Stimulated activated naive CD8-positive, alpha-beta T cell treated with anti-CD3 and anti-CD28 coated beads, Interleukin-15, Interleukin-2, amounts not matched to agents 100 ng/mL and 50 ng/mL, for 24 hours (primary cell): ENCODE data around the gene PGBD5.

Experiments used
- H3K27ac Mint-ChIP-seq: one replicate; pipeline ENCODE4 v1.8.0; 2021; ENCODE audit warnings: mild to moderate bottlenecking, mixed read lengths
- H3K27me3 Mint-ChIP-seq: one replicate; pipeline ENCODE4 v1.8.0; 2021; ENCODE audit warnings: mixed read lengths
- H3K36me3 Mint-ChIP-seq: one replicate; pipeline ENCODE4 v1.8.0; 2021; ENCODE audit warnings: low read depth, mixed read lengths
- H3K4me1 Mint-ChIP-seq: one replicate; pipeline ENCODE4 v1.8.0; 2021; ENCODE audit warnings: low read depth, mixed read lengths
- H3K4me3 Mint-ChIP-seq: one replicate; pipeline ENCODE4 v1.8.0; 2021; ENCODE audit warnings: mild to moderate bottlenecking, mixed read lengths
- H3K9me3 Mint-ChIP-seq: one replicate; pipeline ENCODE4 v1.8.0; 2021; ENCODE audit warnings: mixed read lengths

The PGBD5 gene

GRCh38 chr1:230381049-230381467 lies 45.1 kb downstream of the PGBD5 start:
- Mint-ChIP-seq H3K27ac (no peak overlapping the region), H3K4me1 (no peaks in the 10 kb centered on the region), H3K36me3 (no peaks in the 10 kb centered on the region), H3K9me3 (peaks cover 10% of the 10 kb centered on the region), H3K27me3 (peaks cover 16% of the 10 kb centered on the region), H3K4me3 (no peak overlapping the region)

GRCh38 chr1:230379928-230380327 lies 46.2 kb downstream of the PGBD5 start:
- H3K36me3 Mint-ChIP-seq = no peaks in the 10 kb centered on the region
- H3K4me3 Mint-ChIP-seq = no peak overlapping the region
- H3K9me3 Mint-ChIP-seq = peaks cover 10% of the 10 kb centered on the region
- H3K27me3 Mint-ChIP-seq = peaks cover 16% of the 10 kb centered on the region
- no peaks in the 10 kb centered on the region for H3K4me1 Mint-ChIP-seq
- H3K27ac Mint-ChIP-seq = no peak overlapping the region

- Mint-ChIP-seq H3K27ac (no peak overlapping the region), H3K27me3 (peaks cover 16% of the 10 kb centered on the region), H3K4me3 (no peak overlapping the region), H3K9me3 (peaks cover 10% of the 10 kb centered on the region), H3K36me3 (no peaks in the 10 kb centered on the region), H3K4me1 (no peaks in the 10 kb centered on the region)
Measured at GRCh38 chr1:230379462-230379861, 46.7 kb downstream of the PGBD5 start.

- Mint-ChIP-seq H3K9me3 (peaks cover 10% of the 10 kb centered on the region), H3K27me3 (peaks cover 16% of the 10 kb centered on the region)
Measured at GRCh38 chr1:230377851-230378250, 48.3 kb downstream of the PGBD5 start.

GRCh38 chr1:230377324-230377723 lies 48.8 kb downstream of the PGBD5 start:
- no peak overlapping the region for H3K27ac Mint-ChIP-seq
- H3K4me1 Mint-ChIP-seq = no peaks in the 10 kb centered on the region
- peaks cover 10% of the 10 kb centered on the region for H3K9me3 Mint-ChIP-seq
- no peaks in the 10 kb centered on the region for H3K36me3 Mint-ChIP-seq
- H3K4me3 Mint-ChIP-seq = no peak overlapping the region
- H3K27me3 Mint-ChIP-seq = peaks cover 12% of the 10 kb centered on the region

More at GRCh38 chr1:230377851-230378250, 48.3 kb downstream of the PGBD5 start:
- no peak overlapping the region for H3K4me3 Mint-ChIP-seq
- H3K36me3 Mint-ChIP-seq = no peaks in the 10 kb centered on the region
- H3K4me1 Mint-ChIP-seq = no peaks in the 10 kb centered on the region
- no peak overlapping the region for H3K27ac Mint-ChIP-seq

- Mint-ChIP-seq H3K4me3 (no peak overlapping the region), H3K27ac (no peak overlapping the region), H3K27me3 (peaks cover 6% of the 10 kb centered on the region), H3K4me1 (no peaks in the 10 kb centered on the region), H3K36me3 (no peaks in the 10 kb centered on the region), H3K9me3 (peaks cover 10% of the 10 kb centered on the region)
Measured at GRCh38 chr1:230376296-230376695, 49.8 kb downstream of the PGBD5 start.

- Mint-ChIP-seq H3K9me3 (peaks cover 10% of the 10 kb centered on the region), H3K27me3 (peaks cover 6% of the 10 kb centered on the region), H3K4me3 (no peak overlapping the region), H3K27ac (no peak overlapping the region), H3K4me1 (no peaks in the 10 kb centered on the region), H3K36me3 (no peaks in the 10 kb centered on the region)
Measured at GRCh38 chr1:230375780-230376179, 50.4 kb downstream of the PGBD5 start.

- Mint-ChIP-seq H3K4me1 (no peaks in the 10 kb centered on the region), H3K27me3 (peaks cover 6% of the 10 kb centered on the region), H3K27ac (no peak overlapping the region), H3K4me3 (no peak overlapping the region), H3K9me3 (peaks cover 10% of the 10 kb centered on the region), H3K36me3 (no peaks in the 10 kb centered on the region)
Measured at GRCh38 chr1:230375147-230375546, 51.0 kb downstream of the PGBD5 start.

GRCh38 chr1:230371923-230372703 lies 54.0 kb downstream of the PGBD5 start:
- H3K4me1 Mint-ChIP-seq = no peaks in the 10 kb centered on the region

GRCh38 chr1:230370109-230370508 lies 56.0 kb downstream of the PGBD5 start:
- no peaks in the 10 kb centered on the region for H3K9me3 Mint-ChIP-seq
- no peak overlapping the region for H3K27ac Mint-ChIP-seq
- H3K36me3 Mint-ChIP-seq = no peaks in the 10 kb centered on the region
- H3K27me3 Mint-ChIP-seq = peaks cover 9% of the 10 kb centered on the region
- no peak overlapping the region for H3K4me3 Mint-ChIP-seq
- no peaks in the 10 kb centered on the region for H3K4me1 Mint-ChIP-seq

More at GRCh38 chr1:230371923-230372703, 54.0 kb downstream of the PGBD5 start:
- H3K4me3 Mint-ChIP-seq = no peak overlapping the region
- H3K27ac Mint-ChIP-seq = no peak overlapping the region
- no peaks in the 10 kb centered on the region for H3K9me3 Mint-ChIP-seq
- H3K36me3 Mint-ChIP-seq = no peaks in the 10 kb centered on the region
- peaks cover under 1% of the 10 kb centered on the region for H3K27me3 Mint-ChIP-seq

- Mint-ChIP-seq H3K27ac (no peak overlapping the region), H3K9me3 (no peaks in the 10 kb centered on the region), H3K36me3 (no peaks in the 10 kb centered on the region), H3K4me3 (no peak overlapping the region), H3K4me1 (no peaks in the 10 kb centered on the region), H3K27me3 (peaks cover 9% of the 10 kb centered on the region)
Measured at GRCh38 chr1:230368871-230369270, 57.3 kb downstream of the PGBD5 start.

GRCh38 chr1:230368363-230368762 lies 57.8 kb downstream of the PGBD5 start:
- Mint-ChIP-seq H3K4me3 (no peak overlapping the region), H3K27me3 (peaks cover 9% of the 10 kb centered on the region), H3K36me3 (no peaks in the 10 kb centered on the region), H3K9me3 (no peaks in the 10 kb centered on the region), H3K4me1 (no peaks in the 10 kb centered on the region), H3K27ac (no peak overlapping the region)

- no peak overlapping the region for H3K27ac Mint-ChIP-seq
- H3K4me3 Mint-ChIP-seq = no peak overlapping the region
- H3K27me3 Mint-ChIP-seq = peaks cover 9% of the 10 kb centered on the region
- no peaks in the 10 kb centered on the region for H3K9me3 Mint-ChIP-seq
- no peaks in the 10 kb centered on the region for H3K36me3 Mint-ChIP-seq
- H3K4me1 Mint-ChIP-seq = no peaks in the 10 kb centered on the region
Measured at GRCh38 chr1:230366504-230366915, 59.6 kb downstream of the PGBD5 start.

- Mint-ChIP-seq H3K27me3 (peaks cover 9% of the 10 kb centered on the region), H3K9me3 (no peaks in the 10 kb centered on the region), H3K36me3 (no peaks in the 10 kb centered on the region), H3K27ac (no peak overlapping the region), H3K4me1 (no peaks in the 10 kb centered on the region), H3K4me3 (no peak overlapping the region)
Measured at GRCh38 chr1:230365723-230366307, 60.3 kb downstream of the PGBD5 start.

GRCh38 chr1:230362949-230363348 lies 63.2 kb downstream of the PGBD5 start:
- Mint-ChIP-seq H3K4me1 (no peaks in the 10 kb centered on the region), H3K9me3 (no peaks in the 10 kb centered on the region), H3K27me3 (peaks cover 9% of the 10 kb centered on the region), H3K27ac (no peak overlapping the region), H3K4me3 (no peak overlapping the region), H3K36me3 (no peaks in the 10 kb centered on the region)
